CD4-positive, CD25-positive, alpha-beta regulatory T cell (primary cell): Measurements from ENCODE around the gene ASB6. TPM values are rescaled to one million over a fixed set of nuclear protein-coding genes. Genes with fewer than 3 reads are reported as not detected.

ENCODE experiments used
- polyA plus RNA-seq, 4 donors: library from polyadenylated mRNA; unstranded; fragments of 300-500 nt; fragmentation: Illumina TruSeq; gene quantifications; one replicate each; pipeline ENCODE4 v1.2.3, GENCODE V29; 2021
- total RNA-seq: library from RNA; stranded (reverse); gene quantifications from one replicate; pipeline ENCODE4 v1.2.3, GENCODE V29; 2022

Gene ASB6
- total and polyA plus RNA-seq, 5 donors from 2014 or later, result 21.7 to 27.8 (median 24.0) TPM

Other genes starting within 250 kb of the ASB6 start
- gene C9orf50, start 21.1 kb downstream of the ASB6 start, total RNA-seq, result not detected
- not detected for gene C9orf50, start 21.1 kb downstream of the ASB6 start, polyA plus RNA-seq
- gene NTMT1, start 16.0 kb downstream of the ASB6 start, total RNA-seq, result 37.4 TPM
- gene NTMT1, start 16.0 kb downstream of the ASB6 start, polyA plus RNA-seq, result 10 to 100 TPM; 41.9 to 56.7 (median 52.8) TPM
- not detected for gene PRRX2, start 23.5 kb upstream of the ASB6 start, total RNA-seq
- not detected for gene PRRX2, start 23.5 kb upstream of the ASB6 start, polyA plus RNA-seq
- not detected for gene PTGES, start 110.9 kb upstream of the ASB6 start, total RNA-seq
- under 1 TPM in 1 of 4 donors, not detected in 3; 0.17 TPM for gene PTGES, start 110.9 kb upstream of the ASB6 start, polyA plus RNA-seq
- gene TOR1B, start 161.0 kb upstream of the ASB6 start, total RNA-seq, result 25.5 TPM
- 10 to 100 TPM; 11.6 to 27.2 (median 14.5) TPM for gene TOR1B, start 161.0 kb upstream of the ASB6 start, polyA plus RNA-seq
- gene TOR1A, start 182.0 kb upstream of the ASB6 start, total RNA-seq, result 19.3 TPM
- gene TOR1A, start 182.0 kb upstream of the ASB6 start, polyA plus RNA-seq, result 10 to 100 TPM; 63.6 to 72.7 (median 69.6) TPM
- 91.6 TPM for gene C9orf78, start 193.1 kb upstream of the ASB6 start, total RNA-seq
- gene C9orf78, start 193.1 kb upstream of the ASB6 start, polyA plus RNA-seq, result 100 to 1,000 TPM; 155 to 196 (median 170) TPM
- 116 TPM for gene USP20, start 193.3 kb upstream of the ASB6 start, total RNA-seq
- 10 to 100 TPM; 37.1 to 54.7 (median 46.9) TPM for gene USP20, start 193.3 kb upstream of the ASB6 start, polyA plus RNA-seq